Central memory CD8-positive, alpha-beta T cell (primary cell): Measurements from ENCODE around the gene CCDC57.

ENCODE experiments used
- ATAC-seq: fragments of 150-1000 bp; cut with Tn5 transposase; replicated peaks from 2 replicates; pipeline ENCODE4 v1.10.0; 2022; ENCODE audit warnings: mild to moderate bottlenecking, moderate FRiP score, moderate number of reproducible peaks; ENCODE audit not compliant: poor library complexity, severe bottlenecking; ENCODE audit errors: extremely low read depth
- DNase-seq, 2 donors: peaks; one replicate each; pipeline ENCODE4 v3.0.0; 2021; ENCODE audit warnings: low spot score in 2 of 2
- H3K27ac Mint-ChIP-seq: one replicate; pipeline ENCODE4 v1.8.0; 2022; ENCODE audit warnings: low read depth, mild to moderate bottlenecking, moderate library complexity, mixed read lengths
- H3K27me3 Mint-ChIP-seq: one replicate; pipeline ENCODE4 v1.8.0; 2022; ENCODE audit warnings: mixed read lengths
- H3K36me3 Mint-ChIP-seq: one replicate; pipeline ENCODE4 v1.8.0; 2022; ENCODE audit warnings: mild to moderate bottlenecking, moderate library complexity, mixed read lengths; ENCODE audit not compliant: insufficient read depth
- H3K4me1 Mint-ChIP-seq: one replicate; pipeline ENCODE4 v1.8.0; 2022; ENCODE audit warnings: mixed read lengths
- H3K4me3 Mint-ChIP-seq: one replicate; pipeline ENCODE4 v1.8.0; 2022; ENCODE audit warnings: mild to moderate bottlenecking, moderate library complexity, mixed read lengths
- H3K9me3 Mint-ChIP-seq: one replicate; pipeline ENCODE4 v1.8.0; 2022; ENCODE audit warnings: mixed read lengths

CCDC57 gene

DNA sequence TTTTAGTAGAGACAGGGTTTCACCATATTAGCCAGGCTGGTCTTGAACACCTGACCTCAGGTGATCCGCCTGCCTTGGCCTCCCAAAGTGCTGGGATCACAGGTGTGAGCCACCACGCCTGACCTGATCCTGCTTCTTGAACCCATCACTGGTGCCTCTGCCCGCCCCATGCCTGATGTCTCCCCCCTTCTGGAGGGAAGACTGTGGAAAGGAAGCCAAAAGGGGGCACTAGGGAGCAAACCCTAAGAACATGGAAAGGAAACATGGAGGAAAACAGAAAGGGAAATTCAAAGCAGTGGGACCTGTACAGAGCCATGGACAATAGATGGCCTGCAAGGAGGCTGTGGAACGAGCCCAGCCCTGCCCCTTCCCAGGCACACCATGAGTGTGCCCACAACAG, 83.5 kb downstream of the CCDC57 start:
- Mint-ChIP-seq H3K36me3 (peaks cover 15% of the 10 kb centered on the region), H3K4me1 (peaks cover 31% of the 10 kb centered on the region)

DNA sequence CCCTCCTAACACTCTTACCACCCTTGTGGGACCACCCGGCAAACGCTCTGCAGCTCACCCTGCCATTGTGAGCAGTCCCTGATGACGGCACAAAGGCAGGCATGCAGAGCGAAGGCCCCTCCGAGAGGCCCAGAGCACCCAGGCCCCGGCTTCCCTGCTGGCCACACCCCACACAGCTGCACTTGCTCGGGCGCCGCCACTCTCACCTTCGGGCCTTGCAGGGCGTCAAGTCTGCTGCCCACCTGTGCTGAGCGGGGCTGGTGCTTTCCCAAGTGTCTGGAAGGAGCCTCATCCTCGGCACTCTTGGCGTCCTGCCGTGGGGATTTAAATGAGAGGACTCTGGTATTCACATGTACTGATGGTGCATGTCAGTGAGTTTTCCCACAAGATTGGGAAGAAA, 84.4 kb downstream of the CCDC57 start:
- no peaks in the 10 kb centered on the region for H3K9me3 Mint-ChIP-seq
- H3K4me3 Mint-ChIP-seq = peak overlapping the region; percentile 60
- peaks cover 34% of the 10 kb centered on the region for H3K4me1 Mint-ChIP-seq
- peaks cover 16% of the 10 kb centered on the region for H3K36me3 Mint-ChIP-seq
- ATAC-seq (no peak), DNase-seq (no peak)
- peak overlapping the region; percentile 83 for H3K27ac Mint-ChIP-seq
- no peaks in the 10 kb centered on the region for H3K27me3 Mint-ChIP-seq

More for the DNA sequence above, 83.5 kb downstream of the CCDC57 start:
- Mint-ChIP-seq H3K27ac (peak overlapping the region; percentile 38), H3K27me3 (no peaks in the 10 kb centered on the region), H3K4me3 (no peak overlapping the region), H3K9me3 (no peaks in the 10 kb centered on the region)
- no peak for ATAC-seq
- no peak for DNase-seq

DNA sequence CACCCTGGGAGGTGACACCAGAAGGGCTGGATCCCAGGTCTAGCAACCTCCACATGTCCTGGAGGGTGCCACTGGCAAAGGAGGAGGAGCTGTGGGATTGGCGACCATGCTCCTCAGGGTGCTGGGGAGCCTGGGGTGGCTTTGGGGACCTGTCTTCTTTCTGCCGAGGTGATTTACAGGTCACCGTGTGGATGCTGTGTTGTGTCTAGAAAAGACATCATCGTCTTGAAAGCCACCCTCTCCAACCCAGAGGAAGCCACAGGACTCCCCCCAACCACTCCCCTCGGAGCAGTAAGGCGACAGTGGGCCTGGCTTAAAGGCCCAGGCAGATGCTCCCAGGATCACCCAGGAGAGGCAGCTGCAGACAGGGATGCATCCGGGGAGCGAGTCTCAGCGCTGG, 84.9 kb downstream of the CCDC57 start:
- H3K27me3 Mint-ChIP-seq = no peaks in the 10 kb centered on the region
- ATAC-seq (no peak), DNase-seq (peak in 1 of 2 donors; percentile 19)
- peaks cover 34% of the 10 kb centered on the region for H3K4me1 Mint-ChIP-seq
- H3K36me3 Mint-ChIP-seq = peaks cover 16% of the 10 kb centered on the region
- no peaks in the 10 kb centered on the region for H3K9me3 Mint-ChIP-seq
- peak overlapping the region; percentile 83 for H3K27ac Mint-ChIP-seq
- H3K4me3 Mint-ChIP-seq = peak overlapping the region; percentile 60

DNA sequence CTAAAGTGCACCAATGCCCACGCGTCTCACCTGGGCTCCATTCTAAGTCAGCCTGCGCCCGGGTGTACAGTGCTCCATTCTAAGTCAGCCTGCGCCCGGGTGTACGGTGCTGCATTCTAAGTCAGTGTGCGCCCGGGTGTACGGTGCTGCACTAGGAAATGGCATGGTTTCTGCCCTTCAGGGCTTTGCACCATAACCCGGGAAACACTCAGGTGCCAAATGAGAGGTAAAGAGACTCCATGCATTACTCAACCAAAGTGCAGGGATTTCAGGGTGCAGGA, 85.4 kb downstream of the CCDC57 start:
- H3K4me1 Mint-ChIP-seq = peaks cover 34% of the 10 kb centered on the region
- DNase-seq = no peak

DNA sequence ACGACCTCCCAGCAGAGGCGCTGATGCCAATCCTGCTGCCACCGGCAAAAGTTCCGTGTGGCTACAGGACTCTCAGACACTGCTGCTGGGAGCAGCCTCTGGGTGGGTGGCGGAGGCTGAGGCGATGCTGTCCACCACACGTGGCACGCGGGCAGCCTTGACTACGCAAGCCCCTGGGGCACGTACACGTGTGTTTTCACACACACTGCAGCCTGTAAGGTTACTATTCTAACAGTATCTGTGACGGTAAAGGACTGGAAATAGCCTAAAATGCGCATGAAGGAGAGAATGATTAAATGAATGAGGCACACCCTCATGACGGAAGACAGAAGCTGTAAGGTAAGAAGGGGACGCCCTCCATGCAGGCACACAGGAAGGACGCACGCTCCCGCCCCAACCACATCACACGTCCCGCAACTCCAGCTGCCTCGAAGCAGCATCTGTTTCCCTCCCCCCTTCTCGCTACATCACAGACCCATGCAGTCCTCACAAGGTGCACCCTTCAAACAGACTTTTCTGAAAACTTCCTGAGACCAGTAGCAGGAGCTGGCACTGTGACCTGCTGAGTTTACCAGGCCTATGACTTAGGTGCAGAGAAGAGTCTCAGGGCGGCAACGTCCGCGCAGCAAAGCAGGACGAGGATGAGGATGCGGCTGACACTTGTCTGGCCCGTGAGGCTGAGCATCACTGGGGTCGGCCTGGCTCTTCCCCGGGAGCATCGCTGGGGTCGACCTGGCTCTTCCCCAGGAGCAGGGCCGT, 85.9 kb downstream of the CCDC57 start:
- Mint-ChIP-seq H3K4me1 (peaks cover 34% of the 10 kb centered on the region), H3K36me3 (peaks cover 13% of the 10 kb centered on the region), H3K4me3 (peak overlapping the region; percentile 60), H3K27ac (peak overlapping the region; percentile 83), H3K27me3 (no peaks in the 10 kb centered on the region), H3K9me3 (no peaks in the 10 kb centered on the region)
- DNase-seq (peak; percentile 57 to 90), ATAC-seq (peak; percentile 88)

More for the DNA sequence above, 85.4 kb downstream of the CCDC57 start:
- Mint-ChIP-seq H3K27ac (peak overlapping the region; percentile 83), H3K36me3 (peaks cover 16% of the 10 kb centered on the region), H3K27me3 (no peaks in the 10 kb centered on the region), H3K4me3 (peak overlapping the region; percentile 60), H3K9me3 (no peaks in the 10 kb centered on the region)
- peak; percentile 3 for ATAC-seq

DNA sequence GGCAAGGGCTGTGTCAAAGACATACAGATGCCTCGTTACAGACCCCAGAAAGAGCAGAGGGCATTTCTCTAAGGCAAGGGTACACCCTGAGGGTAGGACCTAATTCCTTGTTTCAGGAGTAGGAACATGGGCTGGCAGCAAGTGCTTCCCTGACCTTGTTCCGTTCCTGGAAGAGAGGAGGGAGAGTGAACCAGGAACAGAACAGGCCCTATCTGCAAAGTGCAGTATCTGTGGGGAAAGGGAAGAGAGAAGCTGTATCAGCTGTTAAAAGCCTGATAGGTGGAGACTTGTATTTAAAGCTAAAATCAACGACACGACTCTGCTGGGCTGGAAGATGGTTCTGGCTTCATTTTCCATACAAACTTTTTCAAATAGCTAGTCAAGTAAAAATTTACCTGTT, 88.5 kb downstream of the CCDC57 start:
- Mint-ChIP-seq H3K27me3 (no peaks in the 10 kb centered on the region), H3K9me3 (no peaks in the 10 kb centered on the region), H3K27ac (peak overlapping the region; percentile 81), H3K4me3 (no peak overlapping the region), H3K4me1 (peaks cover 34% of the 10 kb centered on the region), H3K36me3 (peaks cover 13% of the 10 kb centered on the region)
- ATAC-seq (no peak), DNase-seq (no peak)

DNA sequence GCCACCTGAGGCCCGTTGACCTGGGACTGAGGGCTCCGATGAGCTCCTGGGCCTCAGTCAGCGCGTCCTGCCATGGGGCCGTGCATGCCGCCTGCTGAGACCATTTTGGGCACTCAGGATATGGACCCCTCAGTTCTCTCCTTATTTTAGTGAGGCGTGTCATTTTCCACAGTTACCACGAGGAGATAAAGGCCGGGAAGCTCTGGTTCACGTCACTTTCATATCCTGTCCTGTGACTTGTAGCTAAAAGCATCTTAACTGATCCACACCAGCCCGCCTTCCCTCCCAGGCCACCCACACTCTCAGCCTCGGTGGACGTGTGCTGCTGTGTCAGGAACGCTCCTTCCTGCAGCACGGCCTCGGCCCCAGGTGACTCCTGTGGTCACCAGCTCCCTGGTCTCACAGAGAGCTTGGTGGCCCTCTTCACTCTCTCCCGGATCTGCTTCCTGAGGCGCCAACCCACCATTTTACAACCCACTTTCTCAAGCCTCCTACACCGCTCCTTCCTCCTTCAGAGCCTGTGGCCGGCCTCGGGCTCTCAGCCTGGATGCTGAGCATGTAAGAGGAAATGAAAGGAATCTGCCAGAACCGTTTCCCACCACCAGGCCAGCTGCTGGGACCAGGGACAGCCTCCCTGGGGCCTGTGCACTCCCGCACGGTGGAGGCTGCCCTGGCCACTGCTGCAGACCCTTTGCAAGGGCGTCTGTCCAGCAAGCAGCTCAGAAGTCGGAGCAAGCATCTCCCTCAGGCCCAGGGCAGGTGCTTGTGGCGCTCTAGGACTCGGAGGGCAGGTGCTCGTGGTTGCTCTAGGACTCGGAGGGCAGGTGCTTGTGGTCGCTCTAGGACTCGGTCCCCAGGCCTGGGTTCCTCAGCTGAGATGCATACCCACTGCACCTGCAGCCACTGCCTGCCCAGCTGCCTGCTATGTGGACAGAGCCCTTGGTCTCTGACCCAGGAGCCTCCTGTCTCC, 90.7 kb downstream of the CCDC57 start:
- Mint-ChIP-seq H3K27me3 (no peaks in the 10 kb centered on the region), H3K27ac (no peak overlapping the region), H3K4me1 (peaks cover 28% of the 10 kb centered on the region), H3K36me3 (peaks cover 13% of the 10 kb centered on the region), H3K9me3 (no peaks in the 10 kb centered on the region), H3K4me3 (no peak overlapping the region)
- ATAC-seq (no peak), DNase-seq (no peak)

DNA sequence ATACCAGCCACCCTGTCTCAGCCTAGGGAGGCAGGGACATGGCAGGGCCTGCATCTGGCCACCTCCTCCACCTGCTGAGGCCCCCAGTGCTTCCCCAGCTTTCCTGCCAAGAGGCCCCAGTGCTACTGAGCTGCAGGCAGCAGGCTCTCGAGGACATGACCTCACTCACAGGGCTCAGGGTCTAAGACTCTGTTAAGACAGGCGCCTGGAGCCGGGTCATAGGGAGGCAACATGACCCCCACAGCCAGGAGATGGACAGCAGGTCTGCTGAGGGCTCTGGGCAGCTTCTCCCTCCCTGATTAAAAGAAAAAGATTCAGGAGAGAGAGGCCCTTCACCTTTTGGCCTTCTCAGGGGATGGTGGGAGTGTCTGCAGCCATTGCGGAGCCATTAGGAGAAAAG, 91.4 kb downstream of the CCDC57 start:
- Mint-ChIP-seq H3K36me3 (peaks cover 10% of the 10 kb centered on the region), H3K9me3 (no peaks in the 10 kb centered on the region), H3K4me3 (no peak overlapping the region), H3K4me1 (peaks cover 21% of the 10 kb centered on the region), H3K27me3 (no peaks in the 10 kb centered on the region), H3K27ac (no peak overlapping the region)
- DNase-seq (no peak), ATAC-seq (no peak)

DNA sequence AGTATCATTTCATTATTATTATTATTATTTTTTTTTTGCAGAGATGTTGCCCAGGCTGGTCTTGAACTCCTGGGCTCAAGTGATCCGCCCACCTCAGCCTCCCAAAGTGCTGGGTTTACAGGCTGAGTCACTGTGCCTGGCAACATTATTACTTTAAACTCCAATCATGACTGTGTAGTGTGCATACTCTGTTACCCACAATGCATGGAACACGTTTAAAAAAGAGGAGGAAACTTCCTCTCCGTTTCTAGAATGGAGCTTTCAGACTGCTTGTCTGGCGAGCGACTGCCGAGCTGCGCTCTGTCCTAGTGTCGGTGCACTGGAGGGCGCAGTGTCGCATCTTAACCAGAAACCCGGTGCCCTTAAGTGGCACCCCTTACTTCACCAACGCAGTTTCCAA, 92.5 kb downstream of the CCDC57 start:
- no peak overlapping the region for H3K27ac Mint-ChIP-seq
- no peaks in the 10 kb centered on the region for H3K9me3 Mint-ChIP-seq
- peaks cover 12% of the 10 kb centered on the region for H3K4me1 Mint-ChIP-seq
- H3K36me3 Mint-ChIP-seq = peaks cover 7% of the 10 kb centered on the region
- ATAC-seq = no peak
- no peak overlapping the region for H3K4me3 Mint-ChIP-seq
- no peak for DNase-seq
- H3K27me3 Mint-ChIP-seq = no peaks in the 10 kb centered on the region

DNA sequence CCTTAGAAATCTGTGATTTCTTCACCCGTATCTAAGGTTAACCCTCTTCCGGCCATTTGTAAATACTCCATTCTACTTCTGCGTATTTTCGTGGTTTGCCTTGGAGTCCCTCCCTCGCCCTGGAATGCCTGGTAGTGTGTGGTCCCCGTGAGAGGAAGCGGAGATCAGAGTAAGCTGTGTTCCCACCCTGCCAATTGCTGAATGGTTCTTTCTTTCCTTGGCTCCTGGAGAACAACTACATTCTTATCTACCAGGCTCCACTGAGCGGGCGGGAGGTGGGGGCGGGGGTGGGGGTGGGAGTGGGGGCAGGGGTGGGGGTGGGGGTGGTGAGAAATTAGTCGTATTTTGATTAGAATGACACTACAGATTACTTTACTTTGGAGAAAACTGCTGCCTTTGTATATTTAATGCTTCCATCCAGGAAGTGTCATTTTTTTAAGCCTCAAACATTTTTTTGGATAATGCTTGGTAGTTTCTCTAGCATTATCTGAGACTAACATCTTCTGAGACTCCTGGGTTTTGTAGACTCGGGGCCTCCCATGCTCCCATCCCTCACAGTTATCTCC, 93.7 kb downstream of the CCDC57 start:
- DNase-seq (no peak), ATAC-seq (no peak)
- Mint-ChIP-seq H3K36me3 (no peaks in the 10 kb centered on the region), H3K4me1 (peaks cover 1% of the 10 kb centered on the region), H3K9me3 (no peaks in the 10 kb centered on the region), H3K27ac (no peak overlapping the region), H3K27me3 (no peaks in the 10 kb centered on the region), H3K4me3 (no peak overlapping the region)

DNA sequence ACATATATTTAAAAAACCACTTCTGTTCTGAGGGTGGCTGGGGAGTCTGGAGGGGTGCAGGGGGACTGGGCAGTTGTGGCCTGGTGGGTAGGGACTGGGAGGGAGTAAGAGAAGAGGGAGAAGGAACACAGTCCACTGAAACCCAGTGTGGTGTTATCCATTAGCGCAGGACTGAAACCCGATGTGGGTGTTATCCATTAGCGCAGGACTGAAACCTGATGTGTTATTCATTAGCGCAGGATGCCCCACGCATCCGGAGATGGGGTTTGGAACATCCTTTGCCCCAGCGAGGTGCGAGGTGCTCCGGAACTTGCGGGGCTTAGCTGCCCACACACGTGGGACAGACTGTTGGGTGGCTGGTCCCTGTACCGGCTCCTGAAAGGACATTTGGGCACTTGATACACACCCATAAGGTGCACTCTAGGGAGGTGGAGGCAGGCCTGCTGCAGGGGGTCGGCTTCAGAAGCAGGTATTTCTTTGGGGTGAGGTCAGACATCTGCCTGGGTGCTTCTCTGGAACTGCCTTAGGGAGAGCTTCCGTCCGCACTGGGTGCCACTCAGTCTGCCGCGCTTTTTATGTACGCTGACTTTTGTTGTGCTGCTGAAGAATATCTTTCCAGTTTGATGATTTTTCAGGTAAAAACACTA, 94.4 kb downstream of the CCDC57 start:
- H3K9me3 Mint-ChIP-seq = no peaks in the 10 kb centered on the region
- no peaks in the 10 kb centered on the region for H3K36me3 Mint-ChIP-seq
- ATAC-seq (no peak), DNase-seq (no peak)
- H3K27ac Mint-ChIP-seq = no peak overlapping the region
- no peaks in the 10 kb centered on the region for H3K4me1 Mint-ChIP-seq
- no peaks in the 10 kb centered on the region for H3K27me3 Mint-ChIP-seq
- no peak overlapping the region for H3K4me3 Mint-ChIP-seq
